NK-92 (cell line): ENCODE measurements around the gene FAM236A.
"Not testable (repeated sequence)": the region's sequence is repeated elsewhere in the genome, so short reads cannot be mapped to it uniquely, and the experiment has no call there.

Experiments
- DNase-seq: peaks from one replicate; lab custom pipeline; 2025; ENCODE audit not compliant: unreplicated experiment; lab: John Stamatoyannopoulos, UW

Gene FAM236A

GRCh38 chrX:72937906-72938305, at the start of gene FAM236A:
Gene FAM236A, plus strand, starts transcription at chrX:72938206. Its CDS starts 57 bp downstream, at chrX:72938263.
- DNase-seq = not testable (repeated sequence)

- not testable (repeated sequence) for DNase-seq
Observed at GRCh38 chrX:72889740-72890139, 48.3 kb upstream of the FAM236A start.

- DNase-seq = not testable (repeated sequence)
Observed at GRCh38 chrX:72912315-72912714, 25.7 kb upstream of the FAM236A start, which contains the start of gene FAM236C. Gene FAM236C, plus strand, starts transcription at chrX:72912615. Its CDS starts 100 bp downstream, at chrX:72912715.

GRCh38 chrX:72916096-72916495, 21.9 kb upstream of the FAM236A start:
- not testable (repeated sequence) for DNase-seq

- not testable (repeated sequence) for DNase-seq
Observed at GRCh38 chrX:72932283-72932682, 5.7 kb upstream of the FAM236A start.

GRCh38 chrX:72936455-72936854, 1.6 kb upstream of the FAM236A start:
- DNase-seq = not testable (repeated sequence)

- DNase-seq = not testable (repeated sequence)
Observed at GRCh38 chrX:72936882-72937455, 1.0 kb upstream of the FAM236A start.

GRCh38 chrX:72942272-72942671, 4.3 kb downstream of the FAM236A start:
- not testable (repeated sequence) for DNase-seq

- not testable (repeated sequence) for DNase-seq
Observed at GRCh38 chrX:72943035-72943818, 5.2 kb downstream of the FAM236A start.

GRCh38 chrX:72943819-72944169, 5.8 kb downstream of the FAM236A start, which contains the start of gene DMRTC1:
Gene DMRTC1, minus strand, starts transcription at chrX:72943837. Its CDS starts 68,143 bp downstream, at chrX:72875694.
- not testable (repeated sequence) for DNase-seq

- not testable (repeated sequence) for DNase-seq
Observed at GRCh38 chrX:72959971-72960370, 22.0 kb downstream of the FAM236A start.

- not testable (repeated sequence) for DNase-seq
Observed at GRCh38 chrX:72971859-72972258, 33.9 kb downstream of the FAM236A start.

- DNase-seq = not testable (repeated sequence)
Observed at GRCh38 chrX:72974885-72975284, 36.9 kb downstream of the FAM236A start.

GRCh38 chrX:72980894-72981469, 43.0 kb downstream of the FAM236A start:
- not testable (repeated sequence) for DNase-seq
